ENCODE data around the gene PCDHB7. TPM values are rescaled to one million over a fixed set of nuclear protein-coding genes. Genes with fewer than 3 reads are reported as not detected.
"Not testable (repeated sequence)": the region's sequence is repeated elsewhere in the genome, so short reads cannot be mapped to it uniquely, and the experiment has no call there.

The PCDHB7 gene
- total RNA-seq, 2 donors from 2014 or later: 0.42 to 0.75 TPM

GRCh38 chr5:141135030-141135717 is 37.3 kb upstream of the PCDHB7 start, which contains the start of gene PCDHB5:
Gene PCDHB5, plus strand, starts transcription at chr5:141135206. Its CDS starts 229 bp downstream, at chr5:141135435.
- H3K9ac ChIP-seq (ENCODE audit: extremely low read depth, low read length, poor library complexity, severe bottlenecking): no peak within 1 kb of the TSS
- no peaks in the 10 kb centered on the region for H3K27me3 ChIP-seq (ENCODE audit: control insufficient read depth, insufficient read depth, low read length, poor library complexity, severe bottlenecking)
- H3K27me3 Mint-ChIP-seq (ENCODE audit: insufficient read depth): no peaks in the 10 kb centered on the region
- no peaks in the 10 kb centered on the region for H3K4me1 ChIP-seq (ENCODE audit: control insufficient read depth, insufficient read depth, low read length)
- peak; percentile 91 for TF ChIP-seq CTCF (conservative IDR thresholded peaks at IDR 0.05)
- peak within 1 kb of the TSS; percentile 12 for H3K4me3 ChIP-seq (ENCODE audit: low read length)
- peak within 1 kb of the TSS; percentile 92 for H3K4me3 Mint-ChIP-seq
- H3K27ac ChIP-seq (ENCODE audit: low read depth, low read length): no peak within 1 kb of the TSS
- H3K36me3 ChIP-seq (ENCODE audit: control insufficient read depth, insufficient read depth, low read length): no peaks in the 10 kb centered on the region
- H3K9me3 ChIP-seq (ENCODE audit: control insufficient read depth, low read length): peaks cover 39% of the 10 kb centered on the region
- H3K36me3 Mint-ChIP-seq (ENCODE audit: low read depth): peaks cover 40% of the 10 kb centered on the region
- peak; percentile 91 for DNase-seq
- H3K9me3 Mint-ChIP-seq: peaks cover 64% of the 10 kb centered on the region
- no peaks in the 10 kb centered on the region for H3K4me1 Mint-ChIP-seq
- peak within 1 kb of the TSS; percentile 99 for H3K27ac Mint-ChIP-seq
- WGBS, 2 experiments (ENCODE audit: insufficient coverage in 1 of 2, insufficient read length in 1 of 2): 85 to 86% methylated on average over 18 to 22 of the region's 22 CpGs

GRCh38 chr5:141135718-141136266 is 36.7 kb upstream of the PCDHB7 start:
- Histone ChIP-seq H3K9me3 (ENCODE audit: control insufficient read depth, low read length) (peaks cover 39% of the 10 kb centered on the region), H3K4me1 (ENCODE audit: control insufficient read depth, insufficient read depth, low read length) (no peaks in the 10 kb centered on the region), H3K27ac (ENCODE audit: low read depth, low read length) (no peak overlapping the region), H3K4me3 (ENCODE audit: low read length) (no peak overlapping the region), H3K36me3 (ENCODE audit: control insufficient read depth, insufficient read depth, low read length) (no peaks in the 10 kb centered on the region), H3K9ac (ENCODE audit: extremely low read depth, low read length, poor library complexity, severe bottlenecking) (no peak overlapping the region), H3K27me3 (ENCODE audit: control insufficient read depth, insufficient read depth, low read length, poor library complexity, severe bottlenecking) (no peaks in the 10 kb centered on the region)
- no peaks in the 10 kb centered on the region for H3K27me3 Mint-ChIP-seq (ENCODE audit: insufficient read depth)
- H3K27ac Mint-ChIP-seq: peak overlapping the region; percentile 99
- H3K4me1 Mint-ChIP-seq: no peaks in the 10 kb centered on the region
- H3K9me3 Mint-ChIP-seq: peaks cover 61% of the 10 kb centered on the region
- peaks cover 40% of the 10 kb centered on the region for H3K36me3 Mint-ChIP-seq (ENCODE audit: low read depth)
- H3K4me3 Mint-ChIP-seq: peak overlapping the region; percentile 92
- no peak for TF ChIP-seq CTCF (conservative IDR thresholded peaks at IDR 0.05)
- WGBS, 2 experiments (ENCODE audit: insufficient coverage in 1 of 2, insufficient read length in 1 of 2): 94% methylated on average over 17 to 19 of the region's 19 CpGs
- peak; percentile 48 for DNase-seq

GRCh38 chr5:141137346-141137745 is 35.1 kb upstream of the PCDHB7 start:
- Mint-ChIP-seq H3K36me3 (ENCODE audit: low read depth) (peaks cover 40% of the 10 kb centered on the region), H3K9me3 (peaks cover 58% of the 10 kb centered on the region), H3K4me3 (peak overlapping the region; percentile 27)
- H3K27me3 ChIP-seq (ENCODE audit: control insufficient read depth, insufficient read depth, low read length, poor library complexity, severe bottlenecking); H3K4me1 ChIP-seq (ENCODE audit: control insufficient read depth, insufficient read depth, low read length); H3K4me1 Mint-ChIP-seq; H3K4me3 ChIP-seq (ENCODE audit: low read length); H3K27me3 Mint-ChIP-seq (ENCODE audit: insufficient read depth); H3K9ac ChIP-seq (ENCODE audit: extremely low read depth, low read length, poor library complexity, severe bottlenecking); H3K27ac ChIP-seq (ENCODE audit: low read depth, low read length); H3K27ac Mint-ChIP-seq; DNase-seq; H3K36me3 ChIP-seq (ENCODE audit: control insufficient read depth, insufficient read depth, low read length): not testable (repeated sequence)
- WGBS, 2 experiments (ENCODE audit: insufficient coverage in 1 of 2, insufficient read length in 1 of 2): 93 to 97% methylated on average over 12 to 29 of the region's 34 CpGs
- H3K9me3 ChIP-seq (ENCODE audit: control insufficient read depth, low read length): peaks cover 31% of the 10 kb centered on the region
